ENCODE measurements around the gene GMDS.

DNA sequence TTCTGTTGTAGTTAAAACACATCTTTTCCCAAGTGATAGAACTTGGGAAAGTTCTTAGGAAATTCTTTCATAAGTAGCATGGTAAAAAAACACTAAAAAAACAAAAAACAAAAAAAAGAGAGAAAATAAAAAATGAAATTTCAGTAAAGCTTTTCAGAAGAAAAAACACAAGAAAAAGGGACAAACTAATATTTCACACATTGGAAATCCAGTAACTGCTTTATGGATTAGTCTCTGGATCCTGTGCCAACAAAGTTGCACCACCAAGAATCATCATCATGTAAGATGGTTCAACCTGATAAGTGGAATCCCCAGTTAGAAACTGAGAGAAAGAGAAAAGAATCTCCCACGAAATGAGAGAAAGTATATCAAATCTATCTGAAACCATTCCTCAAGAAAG, 144.2 kb downstream of the GMDS start:
- TF ChIP-seq CTCF (conservative IDR thresholded peaks at IDR 0.05; ENCODE audit: low read depth in 2 of 2): no peak
- no peak for TF ChIP-seq ETS1 (IDR thresholded peaks at IDR 0.05)
- no peak for TF ChIP-seq JUNB (IDR thresholded peaks at IDR 0.05; ENCODE audit: unreplicated experiment)
- no peak for TF ChIP-seq CREB1 (CRISPR knock-in tag; IDR thresholded peaks at IDR 0.05; ENCODE audit: low read depth)
- TF ChIP-seq EZH2 (IDR thresholded peaks at IDR 0.05; ENCODE audit: low read depth, unreplicated experiment): no peak
- no peak for TF ChIP-seq EZH2phosphoT487 (IDR thresholded peaks at IDR 0.05; ENCODE audit: unreplicated experiment)
- TF ChIP-seq STAT1 (IDR thresholded peaks at IDR 0.05; ENCODE audit: unreplicated experiment): no peak
- no peak for TF ChIP-seq POLR2AphosphoS5 (IDR thresholded peaks at IDR 0.05; ENCODE audit: low read depth)
- TF ChIP-seq ZNF114 (CRISPR knock-in tag; IDR thresholded peaks at IDR 0.05): no peak
- TF ChIP-seq ZNF331 (CRISPR knock-in tag; IDR thresholded peaks at IDR 0.05; ENCODE audit: low read depth): no peak
- TF ChIP-seq, protein P1, sequence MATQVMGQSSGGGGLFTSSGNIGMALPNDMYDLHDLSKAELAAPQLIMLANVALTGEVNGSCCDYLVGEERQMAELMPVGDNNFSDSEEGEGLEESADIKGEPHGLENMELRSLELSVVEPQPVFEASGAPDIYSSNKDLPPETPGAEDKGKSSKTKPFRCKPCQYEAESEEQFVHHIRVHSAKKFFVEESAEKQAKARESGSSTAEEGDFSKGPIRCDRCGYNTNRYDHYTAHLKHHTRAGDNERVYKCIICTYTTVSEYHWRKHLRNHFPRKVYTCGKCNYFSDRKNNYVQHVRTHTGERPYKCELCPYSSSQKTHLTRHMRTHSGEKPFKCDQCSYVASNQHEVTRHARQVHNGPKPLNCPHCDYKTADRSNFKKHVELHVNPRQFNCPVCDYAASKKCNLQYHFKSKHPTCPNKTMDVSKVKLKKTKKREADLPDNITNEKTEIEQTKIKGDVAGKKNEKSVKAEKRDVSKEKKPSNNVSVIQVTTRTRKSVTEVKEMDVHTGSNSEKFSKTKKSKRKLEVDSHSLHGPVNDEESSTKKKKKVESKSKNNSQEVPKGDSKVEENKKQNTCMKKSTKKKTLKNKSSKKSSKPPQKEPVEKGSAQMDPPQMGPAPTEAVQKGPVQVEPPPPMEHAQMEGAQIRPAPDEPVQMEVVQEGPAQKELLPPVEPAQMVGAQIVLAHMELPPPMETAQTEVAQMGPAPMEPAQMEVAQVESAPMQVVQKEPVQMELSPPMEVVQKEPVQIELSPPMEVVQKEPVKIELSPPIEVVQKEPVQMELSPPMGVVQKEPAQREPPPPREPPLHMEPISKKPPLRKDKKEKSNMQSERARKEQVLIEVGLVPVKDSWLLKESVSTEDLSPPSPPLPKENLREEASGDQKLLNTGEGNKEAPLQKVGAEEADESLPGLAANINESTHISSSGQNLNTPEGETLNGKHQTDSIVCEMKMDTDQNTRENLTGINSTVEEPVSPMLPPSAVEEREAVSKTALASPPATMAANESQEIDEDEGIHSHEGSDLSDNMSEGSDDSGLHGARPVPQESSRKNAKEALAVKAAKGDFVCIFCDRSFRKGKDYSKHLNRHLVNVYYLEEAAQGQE (IDR thresholded peaks at IDR 0.05; ENCODE audit: unreplicated experiment): no peak
- TF ChIP-seq, protein P2, sequence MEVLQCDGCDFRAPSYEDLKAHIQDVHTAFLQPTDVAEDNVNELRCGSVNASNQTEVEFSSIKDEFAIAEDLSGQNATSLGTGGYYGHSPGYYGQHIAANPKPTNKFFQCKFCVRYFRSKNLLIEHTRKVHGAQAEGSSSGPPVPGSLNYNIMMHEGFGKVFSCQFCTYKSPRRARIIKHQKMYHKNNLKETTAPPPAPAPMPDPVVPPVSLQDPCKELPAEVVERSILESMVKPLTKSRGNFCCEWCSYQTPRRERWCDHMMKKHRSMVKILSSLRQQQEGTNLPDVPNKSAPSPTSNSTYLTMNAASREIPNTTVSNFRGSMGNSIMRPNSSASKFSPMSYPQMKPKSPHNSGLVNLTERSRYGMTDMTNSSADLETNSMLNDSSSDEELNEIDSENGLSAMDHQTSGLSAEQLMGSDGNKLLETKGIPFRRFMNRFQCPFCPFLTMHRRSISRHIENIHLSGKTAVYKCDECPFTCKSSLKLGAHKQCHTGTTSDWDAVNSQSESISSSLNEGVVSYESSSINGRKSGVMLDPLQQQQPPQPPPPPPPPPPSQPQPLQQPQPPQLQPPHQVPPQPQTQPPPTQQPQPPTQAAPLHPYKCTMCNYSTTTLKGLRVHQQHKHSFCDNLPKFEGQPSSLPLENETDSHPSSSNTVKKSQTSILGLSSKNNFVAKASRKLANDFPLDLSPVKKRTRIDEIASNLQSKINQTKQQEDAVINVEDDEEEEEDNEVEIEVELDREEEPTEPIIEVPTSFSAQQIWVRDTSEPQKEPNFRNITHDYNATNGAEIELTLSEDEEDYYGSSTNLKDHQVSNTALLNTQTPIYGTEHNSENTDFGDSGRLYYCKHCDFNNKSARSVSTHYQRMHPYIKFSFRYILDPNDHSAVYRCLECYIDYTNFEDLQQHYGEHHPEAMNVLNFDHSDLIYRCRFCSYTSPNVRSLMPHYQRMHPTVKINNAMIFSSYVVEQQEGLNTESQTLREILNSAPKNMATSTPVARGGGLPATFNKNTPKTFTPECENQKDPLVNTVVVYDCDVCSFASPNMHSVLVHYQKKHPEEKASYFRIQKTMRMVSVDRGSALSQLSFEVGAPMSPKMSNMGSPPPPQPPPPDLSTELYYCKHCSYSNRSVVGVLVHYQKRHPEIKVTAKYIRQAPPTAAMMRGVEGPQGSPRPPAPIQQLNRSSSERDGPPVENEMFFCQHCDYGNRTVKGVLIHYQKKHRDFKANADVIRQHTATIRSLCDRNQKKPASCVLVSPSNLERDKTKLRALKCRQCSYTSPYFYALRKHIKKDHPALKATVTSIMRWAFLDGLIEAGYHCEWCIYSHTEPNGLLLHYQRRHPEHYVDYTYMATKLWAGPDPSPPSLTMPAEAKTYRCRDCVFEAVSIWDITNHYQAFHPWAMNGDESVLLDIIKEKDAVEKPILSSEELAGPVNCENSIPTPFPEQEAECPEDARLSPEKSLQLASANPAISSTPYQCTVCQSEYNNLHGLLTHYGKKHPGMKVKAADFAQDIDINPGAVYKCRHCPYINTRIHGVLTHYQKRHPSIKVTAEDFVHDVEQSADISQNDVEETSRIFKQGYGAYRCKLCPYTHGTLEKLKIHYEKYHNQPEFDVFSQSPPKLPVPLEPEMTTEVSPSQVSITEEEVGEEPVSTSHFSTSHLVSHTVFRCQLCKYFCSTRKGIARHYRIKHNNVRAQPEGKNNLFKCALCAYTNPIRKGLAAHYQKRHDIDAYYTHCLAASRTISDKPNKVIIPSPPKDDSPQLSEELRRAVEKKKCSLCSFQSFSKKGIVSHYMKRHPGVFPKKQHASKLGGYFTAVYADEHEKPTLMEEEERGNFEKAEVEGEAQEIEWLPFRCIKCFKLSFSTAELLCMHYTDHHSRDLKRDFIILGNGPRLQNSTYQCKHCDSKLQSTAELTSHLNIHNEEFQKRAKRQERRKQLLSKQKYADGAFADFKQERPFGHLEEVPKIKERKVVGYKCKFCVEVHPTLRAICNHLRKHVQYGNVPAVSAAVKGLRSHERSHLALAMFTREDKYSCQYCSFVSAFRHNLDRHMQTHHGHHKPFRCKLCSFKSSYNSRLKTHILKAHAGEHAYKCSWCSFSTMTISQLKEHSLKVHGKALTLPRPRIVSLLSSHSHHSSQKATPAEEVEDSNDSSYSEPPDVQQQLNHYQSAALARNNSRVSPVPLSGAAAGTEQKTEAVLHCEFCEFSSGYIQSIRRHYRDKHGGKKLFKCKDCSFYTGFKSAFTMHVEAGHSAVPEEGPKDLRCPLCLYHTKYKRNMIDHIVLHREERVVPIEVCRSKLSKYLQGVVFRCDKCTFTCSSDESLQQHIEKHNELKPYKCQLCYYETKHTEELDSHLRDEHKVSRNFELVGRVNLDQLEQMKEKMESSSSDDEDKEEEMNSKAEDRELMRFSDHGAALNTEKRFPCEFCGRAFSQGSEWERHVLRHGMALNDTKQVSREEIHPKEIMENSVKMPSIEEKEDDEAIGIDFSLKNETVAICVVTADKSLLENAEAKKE (CRISPR knock-in tag; IDR thresholded peaks at IDR 0.05): no peak
- no peak for TF ChIP-seq NANOG (IDR thresholded peaks at IDR 0.05; ENCODE audit: borderline replicate concordance)
